Lung (tissue), 12 donors: ENCODE results near the gene CCDC160. TPM values are rescaled to one million over a fixed set of nuclear protein-coding genes. Genes with fewer than 3 reads are reported as not detected.

Experiments used
- ATAC-seq: fragments of 200-7000 bp; cut with Tn5 transposase; one replicate; pipeline ENCODE4 v1.9.1; 2020; ENCODE audit warnings: moderate number of reproducible peaks; ENCODE audit not compliant: insufficient read depth, low FRiP score
- DNase-seq, 3 donors: peaks; one replicate each; pipeline ENCODE4 v3.0.0-alpha.2; 2013 to 2017
- H3K27ac ChIP-seq, 2 donors: one replicate each; pipeline ENCODE4 v1.5.1; 2013; ENCODE audit warnings: mild to moderate bottlenecking in 2 of 2, moderate library complexity in 2 of 2, control low read depth in 1 of 2, inconsistent platforms in 1 of 2, low read depth in 1 of 2, low read length in 1 of 2
- H3K27me3 ChIP-seq, 3 donors: one replicate each; pipeline ENCODE4 v1.5.1; 2013; ENCODE audit warnings: low read length in 2 of 3; ENCODE audit not compliant: control insufficient read depth in 3 of 3, insufficient read depth in 3 of 3
- H3K36me3 ChIP-seq, 4 donors: one replicate each; pipeline ENCODE4 v1.5.1; 2013; ENCODE audit warnings: low read length in 4 of 4, mild to moderate bottlenecking in 1 of 4, moderate library complexity in 1 of 4; ENCODE audit not compliant: control insufficient read depth in 4 of 4, insufficient read depth in 4 of 4
- H3K4me1 ChIP-seq, 5 donors: one replicate each; pipeline ENCODE4 v1.5.1; 2013; ENCODE audit warnings: low read length in 5 of 5, mild to moderate bottlenecking in 2 of 5, moderate library complexity in 1 of 5; ENCODE audit not compliant: control insufficient read depth in 5 of 5, insufficient read depth in 5 of 5
- H3K4me3 ChIP-seq: one replicate; pipeline ENCODE4 v1.5.1; 2013; ENCODE audit warnings: mild to moderate bottlenecking, control low read depth, moderate library complexity
- H3K9ac ChIP-seq, 2 donors: one replicate each; pipeline ENCODE4 v1.5.1; 2013; ENCODE audit warnings: low read length in 2 of 2, control low read depth in 1 of 2; ENCODE audit not compliant: insufficient read depth in 1 of 2
- H3K9me3 ChIP-seq, 4 donors: one replicate each; pipeline ENCODE4 v1.5.1; 2013; ENCODE audit warnings: low read length in 3 of 4, mild to moderate bottlenecking in 1 of 4, moderate library complexity in 1 of 4; ENCODE audit not compliant: control insufficient read depth in 4 of 4, insufficient read depth in 3 of 4
- WGBS, 2 donors: extraction: QIAGEN DNeasy Blood & Tissue Kit; methylation state at CpG; one replicate each; pipeline ENCODE4 v1.1.7; 2013; 5-methylcytosine and 5-hydroxymethylcytosine counted together
- polyA plus RNA-seq, 2 donors: library from polyadenylated mRNA; stranded (reverse); fragments of 200-250 nt; gene quantifications; one replicate each; pipeline ENCODE4 v1.2.1, GENCODE V29; 2013
- total RNA-seq, 2 donors: library from RNA; depleted of rRNA in 1 of 2; stranded (reverse); fragments of >200 nt in 1 of 2; gene quantifications; one replicate each; pipeline ENCODE4 v1.2.1, GENCODE V29; 2014 to 2021
- TF ChIP-seq, protein P1 (sequence below): IDR thresholded peaks from 2 replicates; pipeline ENCODE4 v1.5.1; 2012; ENCODE audit warnings: mild to moderate bottlenecking; ENCODE audit errors: control extremely low read depth, extremely low read depth
- donor health status: control.
- donor health status: control.
- donor health status: Bipolar disorder and iron deficiency.
- donor health status: healthy.
- donor health status: DM: yes; HTN: yes; CAD: no.

Gene CCDC160
- total and polyA plus RNA-seq, 4 donors: 0.69 to 2.5 (median 0.88) TPM

- DNase-seq: no peak
- TF ChIP-seq, protein P1, sequence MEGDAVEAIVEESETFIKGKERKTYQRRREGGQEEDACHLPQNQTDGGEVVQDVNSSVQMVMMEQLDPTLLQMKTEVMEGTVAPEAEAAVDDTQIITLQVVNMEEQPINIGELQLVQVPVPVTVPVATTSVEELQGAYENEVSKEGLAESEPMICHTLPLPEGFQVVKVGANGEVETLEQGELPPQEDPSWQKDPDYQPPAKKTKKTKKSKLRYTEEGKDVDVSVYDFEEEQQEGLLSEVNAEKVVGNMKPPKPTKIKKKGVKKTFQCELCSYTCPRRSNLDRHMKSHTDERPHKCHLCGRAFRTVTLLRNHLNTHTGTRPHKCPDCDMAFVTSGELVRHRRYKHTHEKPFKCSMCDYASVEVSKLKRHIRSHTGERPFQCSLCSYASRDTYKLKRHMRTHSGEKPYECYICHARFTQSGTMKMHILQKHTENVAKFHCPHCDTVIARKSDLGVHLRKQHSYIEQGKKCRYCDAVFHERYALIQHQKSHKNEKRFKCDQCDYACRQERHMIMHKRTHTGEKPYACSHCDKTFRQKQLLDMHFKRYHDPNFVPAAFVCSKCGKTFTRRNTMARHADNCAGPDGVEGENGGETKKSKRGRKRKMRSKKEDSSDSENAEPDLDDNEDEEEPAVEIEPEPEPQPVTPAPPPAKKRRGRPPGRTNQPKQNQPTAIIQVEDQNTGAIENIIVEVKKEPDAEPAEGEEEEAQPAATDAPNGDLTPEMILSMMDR: no peak
- Histone ChIP-seq H3K4me1 (no peaks in the 10 kb centered on the region), H3K9me3 (no peaks in the 10 kb centered on the region), H3K27me3 (peaks cover 3% of the 10 kb centered on the region in 3 donors), H3K36me3 (no peaks in the 10 kb centered on the region), H3K27ac (no peak overlapping the region), H3K9ac (no peak overlapping the region), H3K4me3 (no peak overlapping the region)
- ATAC-seq: no peak
- 25 to 70% methylated on average over 1 of the region's 1 CpG for WGBS, 2 donors
These were observed 14.3 kb downstream of the CCDC160 start for GRCh38 chrX:134251241-134251640.

- Histone ChIP-seq H3K27me3 (peaks cover 3 to 7% (median 5%) of the 10 kb centered on the region in 3 donors), H3K9ac (no peak overlapping the region), H3K4me3 (no peak overlapping the region), H3K36me3 (no peaks in the 10 kb centered on the region), H3K9me3 (no peaks in the 10 kb centered on the region), H3K4me1 (no peaks in the 10 kb centered on the region), H3K27ac (no peak overlapping the region)
- no peak for ATAC-seq
- TF ChIP-seq, protein P1: no peak
- DNase-seq: no peak
These were observed 17.5 kb downstream of the CCDC160 start for GRCh38 chrX:134254511-134254910.

GRCh38 chrX:134255555-134255954 lies 18.6 kb downstream of the CCDC160 start:
- Histone ChIP-seq H3K4me1 (no peaks in the 10 kb centered on the region), H3K27ac (no peak overlapping the region), H3K4me3 (no peak overlapping the region), H3K9ac (no peak overlapping the region), H3K9me3 (no peaks in the 10 kb centered on the region), H3K36me3 (no peaks in the 10 kb centered on the region), H3K27me3 (peaks cover 3 to 8% (median 7%) of the 10 kb centered on the region in 3 donors)
- TF ChIP-seq, protein P1: no peak
- no peak for ATAC-seq
- DNase-seq: no peak
- WGBS, 2 donors: 74 to 96% methylated on average over 5 of the region's 5 CpGs

GRCh38 chrX:134256684-134257083 lies 19.7 kb downstream of the CCDC160 start:
- 85 to 100% methylated on average over 2 of the region's 2 CpGs for WGBS, 2 donors

More at GRCh38 chrX:134256684-134257083, 19.7 kb downstream of the CCDC160 start:
- Histone ChIP-seq H3K27ac (no peak overlapping the region), H3K36me3 (no peaks in the 10 kb centered on the region), H3K4me3 (no peak overlapping the region), H3K9me3 (no peaks in the 10 kb centered on the region), H3K9ac (no peak overlapping the region), H3K4me1 (no peaks in the 10 kb centered on the region), H3K27me3 (peaks cover 0 to 13% (median 8%) of the 10 kb centered on the region in 3 donors)
- TF ChIP-seq, protein P1: no peak
- DNase-seq (no peak), ATAC-seq (no peak)
